Subcutaneous adipose tissue (tissue), 4 donors: ENCODE measurements around the gene JMY. TPM values are rescaled to one million over a fixed set of nuclear protein-coding genes. Genes with fewer than 3 reads are reported as not detected.

Experiments
- CTCF ChIP-seq: fragments of 450-650 bp; IDR thresholded peaks from one replicate; pipeline ENCODE4 v1.5.1; 2016; ENCODE audit warnings: low read depth, mild to moderate bottlenecking, control low read depth, antibody characterized with exemption, moderate library complexity
- total RNA-seq, 4 donors: library from RNA; depleted of rRNA; stranded (reverse); fragments of >200 nt; gene quantifications; one replicate each; pipeline ENCODE4 v1.1.0, GENCODE V29; 2016

Gene JMY
- total RNA-seq, 4 donors from 2014 or later = 13.9 to 15.9 (median 14.5) TPM

- TF ChIP-seq CTCF = no peak
These were observed 35.3 kb upstream of the JMY start for GRCh38 chr5:79200573-79201183.

- no peak for TF ChIP-seq CTCF
These were observed 34.7 kb upstream of the JMY start for GRCh38 chr5:79201206-79201605.

- no peak for TF ChIP-seq CTCF
These were observed 33.9 kb upstream of the JMY start for GRCh38 chr5:79202076-79202475.

- TF ChIP-seq CTCF = no peak
These were observed 30.0 kb upstream of the JMY start for GRCh38 chr5:79205965-79206364.

- TF ChIP-seq CTCF = no peak
These were observed 29.4 kb upstream of the JMY start for GRCh38 chr5:79206541-79206940.

- TF ChIP-seq CTCF = no peak
These were observed 26.4 kb upstream of the JMY start for GRCh38 chr5:79209505-79209904.

- no peak for TF ChIP-seq CTCF
These were observed 11.5 kb upstream of the JMY start for GRCh38 chr5:79224286-79224984.
